Loucy (cell line): Measurements from ENCODE around the gene KCNA10.

Experiments used
- EZH2phosphoT487 ChIP-seq: fragments of 200-600 bp; IDR thresholded peaks from 2 replicates; pipeline ENCODE4 v1.6.1; 2018; ENCODE audit warnings: antibody characterized with exemption, mild to moderate bottlenecking, moderate library complexity, borderline replicate concordance
- TF ChIP-seq, protein P1 (sequence below): fragments of 200-600 bp; sonication (generic); conservative IDR thresholded peaks from 2 replicates; pipeline ENCODE4 v1.5.1; 2014; ENCODE audit warnings: mild to moderate bottlenecking, antibody characterized with exemption, low read length

- TF ChIP-seq, protein P1, sequence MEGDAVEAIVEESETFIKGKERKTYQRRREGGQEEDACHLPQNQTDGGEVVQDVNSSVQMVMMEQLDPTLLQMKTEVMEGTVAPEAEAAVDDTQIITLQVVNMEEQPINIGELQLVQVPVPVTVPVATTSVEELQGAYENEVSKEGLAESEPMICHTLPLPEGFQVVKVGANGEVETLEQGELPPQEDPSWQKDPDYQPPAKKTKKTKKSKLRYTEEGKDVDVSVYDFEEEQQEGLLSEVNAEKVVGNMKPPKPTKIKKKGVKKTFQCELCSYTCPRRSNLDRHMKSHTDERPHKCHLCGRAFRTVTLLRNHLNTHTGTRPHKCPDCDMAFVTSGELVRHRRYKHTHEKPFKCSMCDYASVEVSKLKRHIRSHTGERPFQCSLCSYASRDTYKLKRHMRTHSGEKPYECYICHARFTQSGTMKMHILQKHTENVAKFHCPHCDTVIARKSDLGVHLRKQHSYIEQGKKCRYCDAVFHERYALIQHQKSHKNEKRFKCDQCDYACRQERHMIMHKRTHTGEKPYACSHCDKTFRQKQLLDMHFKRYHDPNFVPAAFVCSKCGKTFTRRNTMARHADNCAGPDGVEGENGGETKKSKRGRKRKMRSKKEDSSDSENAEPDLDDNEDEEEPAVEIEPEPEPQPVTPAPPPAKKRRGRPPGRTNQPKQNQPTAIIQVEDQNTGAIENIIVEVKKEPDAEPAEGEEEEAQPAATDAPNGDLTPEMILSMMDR: no peak
- TF ChIP-seq EZH2phosphoT487: no peak
Observed at GRCh38 chr1:110540891-110541685, 22.1 kb upstream of the KCNA10 start.
